HG03469 (cell line): ENCODE measurements around the gene UVRAG.

Source experiments
- ATAC-seq: cut with Tn5 transposase; IDR thresholded peaks from one replicate; pipeline ENCODE4 v1.9.1; 2021; ENCODE audit warnings: mild to moderate bottlenecking, moderate library complexity, moderate number of reproducible peaks; ENCODE audit not compliant: unreplicated experiment

The UVRAG gene

DNA sequence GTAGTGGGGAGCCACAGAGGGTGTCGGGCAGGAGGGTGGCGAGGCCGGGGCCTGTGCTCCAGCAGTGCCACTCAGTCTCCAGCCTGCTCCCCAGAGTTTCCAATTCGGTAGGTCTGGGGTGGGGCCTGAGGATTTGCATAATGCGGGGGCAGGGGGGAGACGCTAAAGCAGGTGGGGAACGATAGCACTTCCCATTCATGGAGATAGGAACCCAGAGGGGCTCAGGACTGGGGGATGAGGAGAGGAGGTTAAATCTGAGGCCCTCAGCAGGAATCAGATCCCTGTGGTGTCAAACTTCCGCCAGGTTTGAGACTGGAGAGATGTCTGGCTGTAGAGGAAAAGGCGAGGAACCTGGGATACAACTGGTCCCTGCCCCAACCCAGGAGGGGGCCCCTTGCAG lies 361.5 kb downstream of the UVRAG start:
- no peak for ATAC-seq

DNA sequence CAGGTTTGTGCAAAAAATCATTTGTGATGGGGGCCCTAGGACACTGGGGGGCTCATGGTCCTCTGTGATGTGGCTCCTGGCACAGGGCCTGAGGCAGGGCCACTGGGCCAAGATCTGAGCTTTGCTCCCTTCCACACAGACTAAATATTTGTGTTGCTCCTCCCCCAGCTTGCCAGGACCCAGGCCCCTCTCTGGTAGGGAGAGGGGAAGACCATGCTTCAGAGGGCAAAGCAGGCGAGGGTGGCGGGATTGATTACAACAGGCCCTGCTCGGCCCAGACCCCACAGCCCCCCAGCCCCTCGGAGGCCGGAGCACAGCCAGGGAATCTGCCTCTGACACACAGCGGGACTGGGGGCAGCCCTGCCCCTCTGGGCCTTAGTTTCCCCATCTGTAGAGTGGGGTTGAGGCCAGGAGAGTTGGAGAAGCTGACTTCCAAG lies 362.3 kb downstream of the UVRAG start:
- ATAC-seq, result no peak

DNA sequence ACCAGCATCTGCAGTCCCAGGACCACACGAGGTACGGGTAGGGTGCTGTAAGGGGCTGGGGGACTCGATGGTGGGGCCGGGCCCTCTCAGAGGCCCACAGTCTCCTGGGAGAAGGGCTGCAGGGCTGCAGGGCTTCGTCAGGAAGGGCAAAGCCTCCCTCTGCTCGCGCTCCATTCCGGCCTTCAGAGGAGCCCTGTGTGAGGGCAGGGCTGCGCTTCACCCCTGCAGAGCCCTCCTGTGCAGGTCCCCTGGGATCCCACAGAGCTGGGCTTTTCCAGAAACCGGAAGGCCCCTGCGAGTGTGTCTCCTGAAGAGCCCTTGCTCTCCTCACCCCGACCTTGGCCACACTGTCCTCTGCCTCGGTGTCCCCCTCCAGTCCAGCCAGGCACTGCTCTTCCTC lies 364.1 kb downstream of the UVRAG start:
- no peak for ATAC-seq

DNA sequence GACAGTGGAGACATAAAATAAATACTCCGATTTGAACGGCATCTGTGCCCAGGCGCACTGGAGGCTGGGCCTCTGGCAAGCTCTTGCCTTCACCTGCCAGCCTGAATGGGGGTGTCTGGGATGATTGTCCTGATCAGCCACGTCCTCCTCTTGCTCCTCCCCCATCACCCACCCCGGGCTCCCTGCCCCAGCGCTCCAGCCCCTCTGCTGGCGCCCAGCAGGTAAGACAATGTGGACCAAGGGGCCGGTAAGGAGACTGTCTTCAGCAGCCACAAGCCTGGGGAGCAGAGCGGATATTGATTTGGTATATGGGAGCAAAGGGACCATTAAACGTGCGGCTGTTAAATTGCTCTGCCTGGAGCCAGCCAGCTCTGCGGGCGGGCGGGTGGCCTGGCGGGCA lies 366.4 kb downstream of the UVRAG start:
- ATAC-seq, result no peak

DNA sequence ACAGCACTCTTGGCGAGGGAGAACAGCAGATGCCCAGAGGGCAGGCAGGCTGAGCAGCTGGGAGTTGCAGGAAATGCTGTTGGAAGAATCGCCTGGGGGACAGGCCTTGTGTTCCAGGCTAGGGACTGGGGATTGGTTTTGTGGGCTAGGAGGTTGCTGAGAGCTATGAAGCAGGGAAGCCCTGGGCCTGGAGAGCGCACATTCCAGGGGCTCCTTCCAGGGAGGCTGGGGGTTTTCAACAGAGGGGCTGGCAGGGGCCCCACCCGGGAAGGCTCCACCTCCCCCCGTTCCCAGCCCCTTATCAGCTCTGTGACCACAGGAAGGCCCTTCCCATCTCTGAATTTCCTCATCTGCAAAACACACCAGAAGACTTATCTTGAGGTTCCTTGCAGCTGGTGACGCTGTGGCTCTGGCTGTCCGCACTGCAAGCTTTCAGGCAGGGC lies 369.6 kb downstream of the UVRAG start:
- no peak for ATAC-seq

DNA sequence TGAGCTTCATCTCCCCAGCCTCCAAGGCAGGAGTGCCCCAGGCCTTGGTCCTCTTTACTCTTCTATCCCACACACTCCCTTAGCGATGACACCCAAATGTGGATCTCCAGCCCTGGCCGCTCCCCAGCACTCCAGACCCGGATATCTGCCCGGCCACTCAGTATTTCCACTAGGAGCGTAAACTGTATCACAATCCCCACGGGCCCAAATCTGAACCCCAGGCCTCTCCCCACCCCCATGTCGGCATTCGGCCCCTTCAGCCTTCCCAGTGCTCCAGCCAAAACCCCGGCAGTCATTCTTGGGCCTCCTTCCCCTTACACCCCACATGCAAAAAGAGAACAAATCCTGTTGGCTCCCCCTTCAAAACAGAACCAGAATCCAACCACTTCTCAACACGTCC lies 370.5 kb downstream of the UVRAG start:
- no peak for ATAC-seq

DNA sequence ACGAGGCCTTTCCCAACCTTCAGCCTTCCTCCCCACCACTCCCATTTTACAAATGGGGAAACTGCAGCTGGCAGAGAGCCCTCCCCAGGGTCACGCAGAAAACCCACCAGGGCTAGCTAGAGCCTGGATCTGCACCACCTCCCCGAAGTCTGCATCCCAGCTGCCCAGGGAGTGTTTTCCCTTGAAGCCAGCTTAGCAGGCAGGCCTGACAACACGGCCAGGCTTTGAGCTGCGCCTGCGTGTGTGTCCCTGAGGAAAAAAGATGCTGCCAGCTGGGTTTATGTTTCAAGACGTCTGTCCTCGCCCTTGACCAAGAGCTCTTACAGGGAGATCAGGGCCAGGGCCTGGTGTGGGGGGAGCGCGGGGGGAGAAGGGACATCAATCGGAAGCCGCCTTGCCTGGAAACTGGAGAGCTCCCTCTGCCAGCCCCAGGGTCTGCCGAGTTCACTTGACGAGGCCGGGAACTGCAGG lies 371.0 kb downstream of the UVRAG start:
- ATAC-seq, result no peak

DNA sequence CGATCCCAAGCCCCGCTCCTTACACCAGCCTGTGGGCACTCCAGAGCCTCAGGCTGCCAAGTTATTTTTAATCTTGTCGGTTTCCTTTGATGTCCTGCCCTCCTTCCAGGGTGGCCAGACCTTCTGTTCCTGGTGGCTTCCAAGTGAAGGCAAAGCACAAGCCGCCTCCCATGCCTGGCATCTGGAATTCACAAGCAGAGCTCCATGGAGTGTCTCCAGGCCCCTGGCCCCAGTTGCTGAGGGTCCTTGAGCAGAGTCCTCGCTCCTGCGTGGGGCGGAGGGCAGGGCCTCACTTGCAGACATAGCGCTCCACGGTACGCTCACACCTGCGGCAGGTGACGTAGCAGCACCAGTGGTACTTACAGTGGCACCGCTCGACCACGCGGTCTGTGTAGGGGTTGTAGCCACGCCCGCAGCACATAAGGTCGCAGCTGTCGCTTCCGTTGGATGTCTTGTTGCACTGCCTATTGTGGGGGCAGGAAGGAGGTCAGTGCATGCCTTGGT lies 371.8 kb downstream of the UVRAG start:
- no peak for ATAC-seq

DNA sequence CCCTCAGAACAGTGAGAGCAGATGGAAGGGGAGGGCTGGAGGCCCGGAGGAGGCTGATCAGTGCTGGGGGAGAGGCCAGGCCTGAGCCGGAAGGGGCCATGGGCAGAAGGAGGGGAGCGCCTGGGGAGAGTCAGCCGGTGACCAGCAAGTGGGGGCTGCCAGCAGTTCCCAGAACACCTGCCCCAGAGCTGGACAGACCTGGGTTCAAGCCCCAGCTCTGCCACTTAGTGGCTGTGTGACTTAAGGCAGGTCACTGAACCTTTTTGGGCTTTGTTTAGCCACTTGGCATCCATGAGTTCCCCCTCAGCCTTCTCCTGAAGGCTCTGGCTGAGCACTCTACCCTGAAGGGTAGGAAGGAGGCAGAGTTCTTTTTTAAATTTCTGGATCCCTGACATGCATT lies 373.9 kb downstream of the UVRAG start:
- ATAC-seq, result no peak

DNA sequence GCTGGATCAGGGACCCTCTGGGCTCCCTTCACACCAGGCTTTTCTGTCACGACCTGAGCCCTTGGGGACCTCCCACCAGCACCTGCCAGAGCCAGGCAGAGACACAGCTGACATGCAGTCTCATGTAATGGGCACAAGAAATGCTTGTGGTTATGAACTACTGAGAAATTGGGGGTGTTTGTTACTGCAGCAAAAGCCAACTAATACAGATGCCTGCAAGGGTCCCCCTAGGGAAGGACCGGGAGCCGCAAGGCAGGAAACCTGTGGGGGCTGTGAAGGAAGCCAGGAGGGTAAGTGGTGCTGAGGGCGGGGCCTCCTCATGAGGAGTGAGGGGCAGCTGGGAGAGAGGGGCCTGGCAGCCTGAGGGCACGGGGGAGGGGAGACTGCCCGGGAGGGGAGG lies 374.7 kb downstream of the UVRAG start:
- no peak for ATAC-seq

DNA sequence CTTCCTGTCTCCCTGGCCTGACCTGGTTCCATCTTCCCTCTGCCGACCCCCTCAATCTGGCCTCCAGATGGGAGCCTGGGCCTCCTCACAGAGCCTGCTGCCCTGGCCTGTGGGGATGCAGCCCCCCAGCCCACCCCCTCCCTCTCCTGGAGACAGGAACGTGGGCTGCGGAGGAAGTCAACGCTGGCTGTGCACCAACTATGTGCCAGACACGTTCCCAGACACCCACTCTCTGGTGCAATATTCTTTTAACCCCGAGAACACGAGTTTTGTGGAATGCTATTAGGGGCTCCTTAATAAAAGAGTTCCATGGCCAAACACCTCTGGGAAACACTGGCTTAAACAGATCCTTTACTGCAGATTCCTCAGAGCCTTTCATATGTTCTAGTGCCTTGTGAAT lies 375.4 kb downstream of the UVRAG start:
- no peak for ATAC-seq
